GM06990 (cell line): ENCODE data around the gene GPR39.

ENCODE experiments used
- DNase-seq: peaks from one replicate; pipeline ENCODE4 v3.0.0-alpha.2; 2011; ENCODE audit not compliant: insufficient read length; ENCODE audit errors: extremely low read depth
- H3K27me3 ChIP-seq: replicated peaks from 2 replicates; pipeline ENCODE4 v1.6.0; 2011; ENCODE audit warnings: low read length; ENCODE audit not compliant: control insufficient read depth, insufficient read depth
- H3K36me3 ChIP-seq: 2 replicates; pipeline ENCODE4 v1.5.1; 2011; ENCODE audit warnings: low read length; ENCODE audit not compliant: control insufficient read depth, insufficient read depth
- H3K4me3 ChIP-seq: replicated peaks from 2 replicates; pipeline ENCODE4 v1.5.1; 2011; ENCODE audit warnings: low read depth, mild to moderate bottlenecking, control low read depth, low read length
- TF ChIP-seq, protein P1 (sequence below): IDR thresholded peaks from 2 replicates; pipeline ENCODE4 v1.5.1; 2011; ENCODE audit warnings: low read length, control low read depth, mild to moderate bottlenecking, inconsistent platforms; ENCODE audit not compliant: insufficient read depth, poor library complexity, severe bottlenecking

GPR39 gene

GRCh38 chr2:132623096-132623839 lies 206.7 kb downstream of the GPR39 start:
- Histone ChIP-seq H3K36me3 (no peaks in the 10 kb centered on the region), H3K4me3 (no peak overlapping the region), H3K27me3 (no peaks in the 10 kb centered on the region)
- no peak for DNase-seq
- TF ChIP-seq, protein P1, sequence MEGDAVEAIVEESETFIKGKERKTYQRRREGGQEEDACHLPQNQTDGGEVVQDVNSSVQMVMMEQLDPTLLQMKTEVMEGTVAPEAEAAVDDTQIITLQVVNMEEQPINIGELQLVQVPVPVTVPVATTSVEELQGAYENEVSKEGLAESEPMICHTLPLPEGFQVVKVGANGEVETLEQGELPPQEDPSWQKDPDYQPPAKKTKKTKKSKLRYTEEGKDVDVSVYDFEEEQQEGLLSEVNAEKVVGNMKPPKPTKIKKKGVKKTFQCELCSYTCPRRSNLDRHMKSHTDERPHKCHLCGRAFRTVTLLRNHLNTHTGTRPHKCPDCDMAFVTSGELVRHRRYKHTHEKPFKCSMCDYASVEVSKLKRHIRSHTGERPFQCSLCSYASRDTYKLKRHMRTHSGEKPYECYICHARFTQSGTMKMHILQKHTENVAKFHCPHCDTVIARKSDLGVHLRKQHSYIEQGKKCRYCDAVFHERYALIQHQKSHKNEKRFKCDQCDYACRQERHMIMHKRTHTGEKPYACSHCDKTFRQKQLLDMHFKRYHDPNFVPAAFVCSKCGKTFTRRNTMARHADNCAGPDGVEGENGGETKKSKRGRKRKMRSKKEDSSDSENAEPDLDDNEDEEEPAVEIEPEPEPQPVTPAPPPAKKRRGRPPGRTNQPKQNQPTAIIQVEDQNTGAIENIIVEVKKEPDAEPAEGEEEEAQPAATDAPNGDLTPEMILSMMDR, result no peak

DNA sequence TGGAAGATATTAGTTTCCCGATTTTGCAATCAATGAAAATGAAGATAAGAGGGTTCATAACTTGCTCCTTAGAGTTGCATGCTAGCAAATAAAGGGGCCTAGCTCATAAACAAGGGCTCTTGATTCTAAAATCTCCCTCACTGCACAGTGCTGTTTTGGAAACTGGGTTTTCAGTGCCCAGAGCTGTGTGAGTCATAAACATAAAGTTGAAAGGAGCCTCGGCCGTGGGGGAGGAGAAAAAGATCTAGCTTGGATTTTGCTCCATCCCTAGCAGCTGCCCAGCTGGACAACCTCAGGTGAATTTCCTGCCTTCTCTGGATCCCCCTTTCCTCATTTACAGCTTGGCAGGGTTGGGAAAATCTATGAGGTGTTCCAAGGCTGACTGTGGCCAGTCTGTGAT lies 210.9 kb downstream of the GPR39 start:
- H3K36me3 ChIP-seq, result no peaks in the 10 kb centered on the region
- TF ChIP-seq, protein P1, result no peak
- no peaks in the 10 kb centered on the region for H3K27me3 ChIP-seq
- H3K4me3 ChIP-seq, result no peak overlapping the region
- DNase-seq, result no peak

DNA sequence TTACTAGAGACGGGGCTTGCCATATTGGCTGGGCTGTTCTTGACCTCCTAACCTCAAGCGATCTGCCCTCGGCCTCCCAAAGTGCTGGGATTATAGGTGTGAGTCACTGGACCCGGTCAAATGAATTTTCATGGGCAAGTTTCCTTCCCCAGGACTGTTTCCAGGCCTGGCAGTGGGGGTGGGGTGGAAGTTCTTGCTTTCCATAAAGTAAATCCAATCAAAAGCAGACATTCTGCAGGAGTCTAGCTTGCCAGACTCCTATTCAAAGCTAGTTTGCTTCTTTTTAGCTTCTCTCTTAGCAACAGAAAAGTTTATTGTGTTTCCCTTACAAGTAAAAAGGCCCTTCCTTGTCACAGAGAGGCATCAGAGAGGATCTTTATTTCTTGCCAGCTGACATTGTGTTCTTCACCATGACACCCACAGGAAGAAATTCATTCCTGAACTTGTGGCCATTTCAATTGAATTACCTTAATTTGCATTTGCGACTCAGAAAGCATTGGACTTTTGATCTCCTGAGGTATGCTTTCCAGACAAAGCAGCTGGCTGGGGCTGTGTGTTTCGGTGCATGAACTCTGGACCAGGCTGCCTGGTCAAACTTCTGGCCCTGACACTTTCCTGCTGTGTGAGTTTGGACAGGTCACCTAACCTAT lies 215.5 kb downstream of the GPR39 start:
- H3K4me3 ChIP-seq, result no peak overlapping the region
- no peaks in the 10 kb centered on the region for H3K27me3 ChIP-seq
- DNase-seq, result no peak
- H3K36me3 ChIP-seq, result no peaks in the 10 kb centered on the region
- TF ChIP-seq, protein P1, result no peak

- TF ChIP-seq, protein P1, result no peak
- no peaks in the 10 kb centered on the region for H3K27me3 ChIP-seq
- H3K4me3 ChIP-seq, result no peak overlapping the region
- H3K36me3 ChIP-seq, result no peaks in the 10 kb centered on the region
- no peak for DNase-seq
Observed at GRCh38 chr2:132633635-132634034, 217.0 kb downstream of the GPR39 start.

DNA sequence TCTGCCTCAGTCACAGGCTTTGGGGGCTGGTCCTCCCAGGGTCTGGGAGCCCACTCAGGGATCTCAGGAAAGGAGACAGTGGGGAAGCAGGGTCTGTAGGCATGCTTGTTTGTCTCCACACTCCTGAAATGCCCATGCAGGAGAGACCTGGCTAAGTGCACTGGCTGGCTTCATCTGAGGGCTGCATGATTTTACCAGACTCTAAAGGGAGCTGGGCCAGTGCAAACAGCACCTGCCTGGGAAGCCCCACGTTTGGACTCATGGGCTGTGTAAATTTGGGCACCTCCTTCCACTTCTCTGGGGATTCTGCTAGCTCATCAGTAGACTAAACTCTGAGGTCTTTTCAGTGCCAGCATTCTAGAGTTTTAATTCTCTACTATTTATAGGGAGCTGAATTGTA lies 219.7 kb downstream of the GPR39 start:
- no peaks in the 10 kb centered on the region for H3K36me3 ChIP-seq
- DNase-seq, result no peak
- TF ChIP-seq, protein P1, result no peak
- no peaks in the 10 kb centered on the region for H3K27me3 ChIP-seq
- H3K4me3 ChIP-seq, result no peak overlapping the region
